ENCODE measurements around the gene RALY. TPM values are rescaled to one million over a fixed set of nuclear protein-coding genes. Genes with fewer than 3 reads are reported as not detected.

The RALY gene
- total RNA-seq, result 153 and 159 TPM in 2 replicates

DNA sequence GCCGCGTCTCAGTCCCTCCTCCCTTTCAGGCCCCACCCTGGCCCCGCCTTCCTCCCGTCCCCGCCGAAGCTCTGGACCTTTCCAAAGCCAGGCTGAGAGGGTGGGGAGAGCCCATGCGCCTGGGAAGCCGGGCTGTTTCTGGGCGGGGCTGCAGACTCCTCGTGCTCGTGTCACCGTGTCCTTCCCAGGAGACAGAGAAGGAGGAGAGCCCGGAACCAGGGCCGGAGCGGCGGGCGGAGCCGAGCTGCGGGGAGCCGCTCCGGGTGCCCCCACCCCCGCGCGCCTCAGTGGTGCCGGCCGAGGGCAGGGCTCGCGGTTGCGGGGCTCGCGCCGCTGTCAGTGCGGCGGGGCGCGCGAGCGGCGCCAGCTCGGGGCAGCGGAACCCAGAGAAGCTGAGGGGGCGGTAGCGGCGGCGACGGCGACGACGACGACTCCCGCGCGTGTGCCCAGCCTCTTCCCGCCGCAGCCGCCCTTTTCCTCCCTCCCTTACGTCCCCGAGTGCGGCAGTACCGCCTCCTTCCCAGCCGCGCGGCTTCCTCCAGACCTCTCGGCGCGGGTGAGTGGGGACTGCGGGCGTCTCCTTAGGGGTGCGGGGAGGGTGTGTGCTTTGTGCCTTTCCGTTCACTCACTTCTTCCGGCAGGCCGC lies at the start of gene RALY:
TSS of gene RALY (plus strand) at position 336 of the 646 bp plus-strand sequence. CDS start 78,164 bp downstream, outside the sequence.
- intact Hi-C loops (cut with micrococcal nuclease), result loop anchor here (1.0 to 5.0 kb wide), 19 partner anchors 29 to 1961 kb away; partner anchors contain the start of genes ACTL10, CDK5RAP1, CEP250 and CHMP4B

DNA sequence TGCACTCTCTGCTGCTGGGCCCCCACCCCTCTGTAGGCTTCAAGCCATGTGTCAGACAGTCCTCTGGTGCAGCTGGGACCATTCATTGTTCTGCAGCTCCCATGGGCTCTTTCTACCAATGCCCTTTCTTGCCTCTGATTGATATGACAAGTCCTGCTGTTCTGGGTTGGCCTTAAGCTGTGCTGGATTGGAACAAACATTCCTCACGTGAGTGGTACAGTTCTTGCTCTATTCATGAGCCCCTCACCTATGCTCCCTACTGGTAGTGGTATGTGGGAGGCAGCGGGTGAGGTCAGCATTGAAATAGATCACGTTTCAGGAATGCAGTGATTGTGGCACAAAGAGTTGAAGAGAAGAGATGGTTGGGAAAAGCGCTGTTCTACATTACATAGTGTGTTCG lies 48.8 kb upstream of the RALY start:
- intact Hi-C loops (cut with micrococcal nuclease), result no loop called here

DNA sequence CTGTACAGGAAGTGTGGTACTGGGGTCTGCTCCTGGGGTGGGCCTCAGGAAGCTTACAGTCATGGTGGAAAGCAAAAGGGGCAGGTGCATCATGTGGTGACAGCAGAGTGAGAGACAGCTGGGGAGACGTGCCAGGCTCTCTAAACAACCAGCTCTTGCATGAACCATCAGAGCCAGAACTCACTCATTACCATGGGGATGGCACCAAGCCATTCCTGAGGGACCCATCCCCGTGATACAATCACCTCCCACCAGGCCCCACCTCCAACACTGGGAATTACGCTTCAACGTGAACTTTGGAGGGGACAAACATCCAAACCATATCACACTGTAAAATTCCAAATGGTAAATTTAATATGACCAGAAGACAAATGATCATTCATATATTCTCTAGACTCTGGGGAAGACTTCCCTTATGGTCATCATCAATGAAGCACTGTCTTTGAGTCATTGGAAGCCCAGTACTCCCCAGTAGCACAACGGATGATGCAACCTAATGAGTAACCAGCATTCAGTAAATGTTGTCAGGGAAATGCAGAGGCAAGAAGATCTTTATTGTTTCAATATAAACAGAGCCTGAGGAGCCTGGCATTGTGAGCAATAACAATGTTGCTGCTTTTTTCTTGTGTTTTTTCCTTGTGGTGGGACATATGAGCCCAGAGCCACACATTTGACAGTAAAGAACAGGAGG lies 48.2 kb upstream of the RALY start:
- intact Hi-C loops (cut with micrococcal nuclease), result no loop called here

DNA sequence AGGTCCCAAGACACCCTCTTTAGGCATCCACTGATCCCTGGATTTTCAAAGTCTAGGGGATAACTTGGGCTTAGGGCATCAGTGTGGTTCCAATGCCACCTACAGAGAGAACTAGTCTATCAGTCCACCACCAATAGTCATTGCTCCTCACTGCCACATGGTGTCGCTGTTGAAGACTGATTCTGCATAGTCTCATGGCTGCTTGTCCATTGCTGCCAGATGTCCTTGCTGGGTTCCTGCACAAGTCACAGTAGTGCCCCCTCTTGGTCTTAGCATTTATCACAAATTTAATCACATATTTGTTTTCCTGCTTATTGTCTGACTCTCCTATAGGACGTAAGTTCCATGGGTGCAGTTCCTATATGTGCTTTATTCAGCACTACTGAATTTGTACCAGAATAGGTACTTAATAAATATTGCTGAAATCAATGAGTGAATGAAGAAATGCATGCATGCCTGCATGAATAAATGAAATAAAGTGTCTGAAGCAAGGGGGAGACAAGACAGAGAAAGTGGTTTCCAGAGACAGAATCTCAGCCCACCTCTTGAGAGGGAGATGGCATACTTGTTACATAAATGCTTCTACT lies 45.9 kb upstream of the RALY start:
- intact Hi-C loops (cut with micrococcal nuclease), result loop anchor here (1.0 kb wide), 2 partner anchors 74 to 121 kb away; no protein-coding TSS in a partner anchor

- intact Hi-C loops (cut with micrococcal nuclease), result no loop called here
These were observed 45.2 kb upstream of the RALY start for GRCh38 chr20:33948480-33948879.

DNA sequence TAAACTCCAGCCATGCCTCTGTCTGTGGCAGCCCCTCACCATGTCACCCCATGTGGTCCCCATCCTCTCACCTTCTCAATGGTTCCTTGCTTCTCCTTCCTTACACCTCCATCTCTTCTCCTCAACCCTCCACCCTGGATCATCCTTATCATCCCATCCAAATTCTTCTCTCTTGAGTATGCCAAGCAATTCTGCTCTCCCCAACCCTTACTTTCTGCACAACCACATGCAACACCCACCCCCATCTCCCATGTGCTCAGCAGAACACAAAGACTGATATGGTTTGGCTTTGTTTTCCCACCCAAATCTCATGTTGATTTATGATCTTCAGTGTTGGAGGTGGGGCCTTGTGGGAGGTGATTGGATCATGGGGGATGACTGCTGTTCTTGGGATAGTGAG lies 42.5 kb upstream of the RALY start:
- intact Hi-C loops (cut with micrococcal nuclease), result no loop called here

- intact Hi-C loops (cut with micrococcal nuclease), result no loop called here
These were observed 39.2 kb upstream of the RALY start for GRCh38 chr20:33954504-33954903.

DNA sequence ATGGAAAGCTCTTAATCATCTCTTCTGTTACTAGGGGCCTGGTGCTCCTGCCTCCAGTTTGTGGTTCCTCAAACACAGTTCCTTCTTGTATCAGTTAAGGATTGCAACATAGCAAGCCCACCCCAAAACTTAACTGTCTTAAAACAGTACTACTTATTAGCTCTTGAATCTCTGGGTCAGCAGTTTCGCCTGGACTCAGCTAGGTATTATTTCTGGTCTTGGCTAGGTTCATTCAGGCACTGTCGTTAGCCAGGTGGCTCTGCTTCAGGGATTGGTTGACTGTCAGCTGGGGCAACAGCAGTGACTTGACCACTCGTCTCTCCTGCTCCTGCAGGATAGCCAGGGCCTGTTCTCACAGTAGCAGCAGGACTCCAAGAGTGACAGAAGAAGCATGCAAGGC lies 30.0 kb upstream of the RALY start:
- intact Hi-C loops (cut with micrococcal nuclease), result no loop called here

DNA sequence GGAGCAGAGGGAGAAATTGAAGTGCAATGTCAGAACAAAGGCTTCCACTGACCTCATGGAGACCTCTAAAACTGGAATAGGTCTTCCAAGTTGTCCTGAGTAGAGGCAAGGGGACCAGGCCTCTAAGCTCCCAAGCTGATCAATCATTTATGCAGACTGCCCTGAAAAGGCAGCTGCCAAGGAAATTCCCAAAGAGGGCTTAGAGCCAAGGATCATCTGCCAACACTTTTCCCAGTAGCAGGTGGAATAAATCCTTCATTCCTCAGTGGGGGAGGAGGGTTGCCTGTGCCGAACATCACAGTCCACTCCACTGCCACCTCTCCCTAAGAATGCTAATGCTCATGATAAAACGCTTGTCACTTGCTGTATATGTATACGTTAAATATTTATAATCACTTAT lies 29.3 kb upstream of the RALY start:
- intact Hi-C loops (cut with micrococcal nuclease), result no loop called here

DNA sequence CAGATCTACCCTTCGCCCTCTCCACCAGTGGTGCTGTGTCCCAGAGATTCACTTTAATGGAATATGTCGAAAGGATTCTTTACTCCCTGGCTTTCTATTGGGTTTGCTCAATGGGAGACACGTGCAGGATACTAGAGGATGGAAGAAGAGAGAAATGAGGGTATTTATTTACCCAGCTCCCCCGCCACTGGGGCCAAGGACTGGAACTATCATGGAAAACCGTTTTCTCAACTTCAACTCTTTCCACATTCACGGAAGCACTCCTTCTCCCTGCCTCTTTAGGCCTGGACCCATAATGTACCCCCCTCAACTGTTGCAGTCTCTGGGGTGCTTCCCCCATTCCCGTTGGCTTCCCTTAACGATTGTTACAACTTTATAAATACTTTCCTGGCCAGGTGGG lies 26.6 kb upstream of the RALY start:
- intact Hi-C loops (cut with micrococcal nuclease), result no loop called here

DNA sequence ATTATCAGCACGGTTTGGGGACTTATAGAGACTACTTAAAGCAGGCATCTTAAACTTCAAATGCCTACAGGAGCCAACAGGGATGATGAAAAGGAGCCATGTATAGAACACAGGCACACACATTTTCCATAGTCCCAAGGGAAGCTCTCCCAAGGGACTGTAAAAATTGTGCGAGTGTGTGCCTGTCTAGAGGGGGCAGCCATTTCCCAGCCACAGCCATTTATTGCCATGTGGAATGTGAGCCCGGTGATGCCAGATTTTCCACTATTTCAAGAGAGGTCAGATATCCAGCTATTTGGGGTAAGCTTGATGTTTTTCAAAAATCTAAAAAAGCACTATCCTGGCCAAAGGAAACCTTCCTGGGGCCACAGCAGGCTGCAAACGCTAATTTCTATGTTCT lies 24.1 kb upstream of the RALY start:
- intact Hi-C loops (cut with micrococcal nuclease), result no loop called here

DNA sequence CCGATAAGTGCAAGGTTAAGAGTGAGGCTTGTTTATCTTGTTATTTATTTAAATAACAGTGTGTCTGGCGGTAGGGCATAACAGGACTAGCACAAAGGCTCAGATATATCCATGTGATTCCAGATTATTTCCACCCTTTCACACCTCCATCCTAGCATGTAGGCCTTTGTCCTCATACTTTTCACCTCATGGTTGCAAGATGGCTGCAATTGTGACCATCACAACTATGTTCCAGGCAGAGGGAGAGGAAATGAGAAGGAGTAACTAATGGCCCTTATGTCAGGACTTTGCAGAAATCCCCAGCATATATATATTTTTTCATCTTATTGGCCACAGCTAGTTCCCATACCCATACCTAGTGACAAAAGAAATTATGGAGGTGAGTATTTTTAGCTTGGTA lies 23.5 kb upstream of the RALY start:
- intact Hi-C loops (cut with micrococcal nuclease), result no loop called here

DNA sequence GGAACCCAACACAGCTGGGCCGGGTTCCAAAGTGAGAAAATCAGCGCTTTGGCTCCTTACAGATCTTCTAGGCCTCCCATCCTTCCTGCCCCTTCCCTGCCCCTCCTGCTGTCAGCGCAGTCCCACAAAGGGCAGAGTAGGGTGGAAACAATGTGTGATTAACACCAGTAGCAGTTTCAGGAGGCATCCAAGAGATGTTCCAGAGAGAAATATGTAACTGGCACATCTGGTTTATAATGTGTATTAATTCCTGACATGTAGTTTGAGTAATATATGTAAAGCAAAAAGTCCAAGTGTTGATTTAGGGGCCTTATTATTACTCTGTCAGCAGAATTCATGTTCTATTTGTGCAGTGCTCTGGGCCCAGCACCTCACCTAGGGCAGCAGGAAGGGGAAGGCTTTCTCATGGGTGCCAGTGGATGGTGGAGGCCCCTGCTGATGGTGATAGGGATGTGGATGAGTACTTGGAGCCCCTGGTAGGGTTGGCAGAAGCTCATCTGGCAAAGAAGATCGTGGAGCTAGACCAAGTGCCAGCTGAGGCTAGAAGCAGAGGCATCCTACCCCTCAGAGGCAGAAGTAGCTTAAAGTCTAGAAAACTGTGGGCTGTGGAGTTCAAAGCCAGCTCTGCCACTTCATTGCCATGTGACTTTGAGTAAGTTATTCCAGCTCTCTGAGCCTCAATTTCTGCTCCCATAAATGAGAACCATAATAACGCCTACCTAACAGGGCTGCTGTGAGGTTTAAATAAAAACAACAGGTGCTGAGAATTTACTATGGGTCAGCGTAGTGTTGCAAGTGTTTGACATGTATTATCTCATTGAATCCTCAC lies 22.4 kb upstream of the RALY start:
- intact Hi-C loops (cut with micrococcal nuclease), result no loop called here

DNA sequence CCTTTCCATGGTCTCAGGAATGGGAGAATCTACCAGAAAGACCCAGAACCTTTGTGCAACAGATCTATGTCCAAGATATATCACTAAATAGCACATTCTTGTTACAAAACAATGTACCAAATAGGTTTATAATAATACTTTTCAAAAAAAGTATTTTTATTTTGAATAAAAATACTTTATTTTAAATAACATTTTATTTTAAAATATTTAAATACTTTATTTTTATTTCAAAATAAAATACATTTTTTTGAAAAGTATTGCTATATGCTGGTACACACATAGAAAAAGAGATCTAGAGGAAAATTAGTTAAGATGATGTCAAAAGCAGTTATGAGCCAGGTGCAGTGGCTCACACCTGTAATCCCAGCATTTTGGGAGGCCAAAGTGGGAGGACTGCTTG lies 16.8 kb upstream of the RALY start:
- intact Hi-C loops (cut with micrococcal nuclease), result no loop called here

GRCh38 chr20:33977535-33977934 lies 16.2 kb upstream of the RALY start:
- intact Hi-C loops (cut with micrococcal nuclease), result no loop called here

DNA sequence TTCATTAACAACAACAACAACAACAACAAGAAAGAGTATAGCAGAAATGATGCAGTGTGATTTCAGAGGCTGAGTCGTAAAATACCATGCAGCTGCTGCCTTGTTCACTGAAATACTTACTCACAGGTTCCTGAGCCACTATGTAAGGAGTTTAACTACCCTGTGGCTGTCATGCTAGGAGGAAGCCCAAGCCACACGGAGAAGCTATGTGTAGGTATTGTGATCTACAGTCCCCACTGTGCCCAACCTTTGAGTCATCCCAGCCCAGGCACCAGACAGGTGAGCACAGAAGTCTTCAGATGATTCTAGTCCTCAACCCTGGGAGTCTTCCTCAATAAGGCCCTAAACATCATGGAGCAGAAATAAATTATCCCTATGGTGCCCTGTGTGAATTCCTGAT lies 14.6 kb upstream of the RALY start:
- intact Hi-C loops (cut with micrococcal nuclease), result no loop called here

DNA sequence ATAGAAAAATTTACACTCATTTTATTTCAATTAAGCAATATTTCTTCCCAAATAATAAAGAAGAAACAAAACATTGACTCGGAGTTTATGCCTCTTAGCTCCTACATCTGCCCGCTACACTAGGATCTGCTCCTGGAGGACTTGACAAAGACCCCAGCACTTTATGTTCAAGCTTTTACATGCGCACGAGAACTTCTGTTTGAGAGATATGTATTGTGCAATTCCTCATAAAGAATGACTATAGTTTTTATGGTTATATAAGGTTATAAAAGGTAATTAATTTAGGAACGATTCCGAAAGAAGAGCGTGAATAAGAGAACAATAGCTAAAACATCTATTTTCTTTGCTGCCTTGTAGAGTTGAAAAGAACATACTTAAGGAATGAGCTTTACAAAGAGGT lies 12.4 kb upstream of the RALY start:
- intact Hi-C loops (cut with micrococcal nuclease), result no loop called here

GRCh38 chr20:33981964-33982363 lies 11.7 kb upstream of the RALY start:
- intact Hi-C loops (cut with micrococcal nuclease), result no loop called here

GRCh38 chr20:33983371-33983770 lies 10.3 kb upstream of the RALY start:
- intact Hi-C loops (cut with micrococcal nuclease), result no loop called here

DNA sequence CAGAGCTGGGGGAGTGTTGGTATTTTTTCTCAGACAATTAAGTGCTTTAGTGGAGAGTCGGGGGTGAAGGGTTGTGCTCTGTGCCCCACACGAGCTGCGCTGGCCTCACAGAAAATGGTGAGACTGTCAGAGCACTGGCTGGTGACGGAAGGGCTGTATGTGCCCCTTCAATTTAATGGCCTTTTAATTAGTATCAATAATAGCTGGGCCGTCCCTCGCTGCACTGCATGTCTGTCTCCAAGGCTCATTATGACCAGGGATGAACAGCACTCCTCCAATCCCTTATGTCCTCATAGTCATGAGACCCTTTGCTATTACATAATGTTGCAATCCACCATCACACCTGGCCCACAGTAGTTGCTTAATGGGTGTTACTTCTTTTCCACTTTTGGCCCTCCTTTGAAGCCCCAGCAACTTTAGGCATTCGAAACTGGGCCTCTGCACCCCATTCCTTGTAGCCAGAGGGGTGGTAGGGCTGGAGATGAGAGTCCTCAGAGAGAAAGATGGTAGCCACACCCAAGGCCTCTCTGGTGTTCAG lies 9.5 kb upstream of the RALY start:
- intact Hi-C loops (cut with micrococcal nuclease), result no loop called here

GRCh38 chr20:33985280-33985679 lies 8.4 kb upstream of the RALY start:
- intact Hi-C loops (cut with micrococcal nuclease), result no loop called here

- intact Hi-C loops (cut with micrococcal nuclease), result no loop called here
These were observed 7.9 kb upstream of the RALY start for GRCh38 chr20:33985830-33986229.

All from T-helper 1 cell treated with Interleukin-12 subunit alpha and Interleukin-12 subunit beta and Interleukin-4 antibody, amounts not matched to agents 30 ng/mL and 1 ng/mL, for 36 hours (primary cell).